AG04450 (cell line): Measurements from ENCODE around the gene PSAP. TPM values are rescaled to one million over a fixed set of nuclear protein-coding genes. Genes with fewer than 3 reads are reported as not detected.

Experiments
- CTCF ChIA-PET: fragments of 300-600, 350-600 bp; formaldehyde crosslinking; extraction: SDS; loops from one replicate; lab custom pipeline; 2022; ENCODE audit warnings: antibody characterized with exemption, inconsistent platforms; lab: Charles Lee
- POLR2A ChIA-PET: fragments of 350-600 bp; formaldehyde crosslinking; extraction: SDS; loops from one replicate; lab custom pipeline; 2021; ENCODE audit warnings: antibody characterized with exemption, inconsistent platforms; lab: Yijun Ruan, JAX
- DNase-seq: peaks from one replicate; pipeline ENCODE4 v3.0.0-alpha.2; 2011; ENCODE audit warnings: low read depth, low spot score
- H3K27ac ChIP-seq: one replicate; pipeline ENCODE4 v1.5.1; 2012; ENCODE audit warnings: low read depth, low read length, control low read depth
- H3K27me3 ChIP-seq: one replicate; pipeline ENCODE4 v1.6.0; 2012; ENCODE audit warnings: low read length; ENCODE audit not compliant: control insufficient read depth, insufficient read depth
- H3K4me3 ChIP-seq: 2 replicates; pipeline ENCODE4 v1.5.1; 2011; ENCODE audit warnings: mild to moderate bottlenecking, low read depth, low read length, control low read depth
- H3K9me3 ChIP-seq: 2 replicates; pipeline ENCODE4 v1.5.1; 2012; ENCODE audit warnings: low read length; ENCODE audit not compliant: control insufficient read depth, insufficient read depth
- polyA plus RNA-seq: library from polyadenylated mRNA; depleted of rRNA; stranded (reverse); fragments of >200 nt; gene quantifications from 2 replicates; pipeline ENCODE4 v1.2.3, GENCODE V29; 2011
- TF ChIP-seq, protein P1 (sequence below): IDR thresholded peaks from 2 replicates; pipeline ENCODE4 v1.5.1; 2011; ENCODE audit warnings: low read depth, low read length, control low read depth, inconsistent platforms

Gene PSAP
- polyA plus RNA-seq, 1 experiment = 1,594 TPM

DNA sequence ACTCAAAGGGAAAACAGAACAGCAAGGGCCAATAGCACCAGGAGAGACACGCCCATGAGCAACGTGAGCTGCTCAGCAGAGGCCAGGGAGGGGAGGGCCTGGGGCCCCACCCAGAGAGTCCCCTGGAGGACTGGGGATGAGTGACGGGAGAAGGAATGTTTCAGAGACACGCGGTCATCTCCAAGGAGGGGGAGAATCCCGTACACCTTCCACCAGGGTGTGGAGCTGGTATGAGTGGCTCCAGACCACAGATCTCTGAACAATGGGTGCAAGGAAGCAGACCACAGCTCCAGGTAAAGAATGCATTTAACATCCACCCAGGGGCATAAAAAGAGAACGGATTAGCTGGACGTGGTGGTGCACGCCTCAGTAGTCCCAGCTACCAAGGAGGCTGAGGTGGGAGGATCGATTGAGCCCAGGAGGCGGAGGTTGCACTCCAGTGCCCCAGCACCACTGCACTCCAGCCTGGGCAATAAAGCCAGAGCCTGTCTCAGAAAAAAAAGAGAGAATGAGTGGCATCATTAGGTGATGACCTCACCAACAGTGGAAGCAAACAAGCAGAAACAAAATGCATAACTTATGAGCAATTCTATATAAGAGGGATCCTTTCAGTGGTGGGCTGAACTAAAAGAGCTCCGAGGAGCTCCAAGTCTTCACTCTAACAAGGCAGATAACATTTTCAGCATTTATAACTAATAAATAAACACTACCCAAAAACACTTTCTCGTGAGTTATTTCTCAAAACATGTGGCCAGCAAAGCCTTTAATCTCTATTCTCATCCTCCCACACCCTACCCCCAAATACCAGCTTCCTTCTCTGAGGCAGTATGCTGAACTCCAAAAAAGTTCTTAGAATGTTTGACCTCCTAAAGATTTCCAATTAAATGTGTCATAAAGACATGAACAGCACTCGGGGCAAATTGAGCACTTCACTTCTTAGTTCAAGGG, 12.5 kb downstream of the PSAP start:
- no peak for DNase-seq
- Histone ChIP-seq H3K27me3 (no peaks in the 10 kb centered on the region), H3K4me3 (no peak overlapping the region), H3K27ac (peak overlapping the region; percentile 39), H3K9me3 (no peaks in the 10 kb centered on the region)
- TF ChIP-seq, protein P1, sequence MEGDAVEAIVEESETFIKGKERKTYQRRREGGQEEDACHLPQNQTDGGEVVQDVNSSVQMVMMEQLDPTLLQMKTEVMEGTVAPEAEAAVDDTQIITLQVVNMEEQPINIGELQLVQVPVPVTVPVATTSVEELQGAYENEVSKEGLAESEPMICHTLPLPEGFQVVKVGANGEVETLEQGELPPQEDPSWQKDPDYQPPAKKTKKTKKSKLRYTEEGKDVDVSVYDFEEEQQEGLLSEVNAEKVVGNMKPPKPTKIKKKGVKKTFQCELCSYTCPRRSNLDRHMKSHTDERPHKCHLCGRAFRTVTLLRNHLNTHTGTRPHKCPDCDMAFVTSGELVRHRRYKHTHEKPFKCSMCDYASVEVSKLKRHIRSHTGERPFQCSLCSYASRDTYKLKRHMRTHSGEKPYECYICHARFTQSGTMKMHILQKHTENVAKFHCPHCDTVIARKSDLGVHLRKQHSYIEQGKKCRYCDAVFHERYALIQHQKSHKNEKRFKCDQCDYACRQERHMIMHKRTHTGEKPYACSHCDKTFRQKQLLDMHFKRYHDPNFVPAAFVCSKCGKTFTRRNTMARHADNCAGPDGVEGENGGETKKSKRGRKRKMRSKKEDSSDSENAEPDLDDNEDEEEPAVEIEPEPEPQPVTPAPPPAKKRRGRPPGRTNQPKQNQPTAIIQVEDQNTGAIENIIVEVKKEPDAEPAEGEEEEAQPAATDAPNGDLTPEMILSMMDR = no peak
- ChIA-PET POLR2A (interaction anchor here (0.6 to 2.6 kb wide), 4 partner anchors 12 to 58 kb away, joined by 3 to 18 read pairs (median 4); partner anchors contain the start of gene PSAP), CTCF (interaction anchor here (1.1 to 5.0 kb wide), 3 partner anchors 58 to 65 kb away, joined by 3 to 21 read pairs (median 9); no protein-coding TSS in a partner anchor)

DNA sequence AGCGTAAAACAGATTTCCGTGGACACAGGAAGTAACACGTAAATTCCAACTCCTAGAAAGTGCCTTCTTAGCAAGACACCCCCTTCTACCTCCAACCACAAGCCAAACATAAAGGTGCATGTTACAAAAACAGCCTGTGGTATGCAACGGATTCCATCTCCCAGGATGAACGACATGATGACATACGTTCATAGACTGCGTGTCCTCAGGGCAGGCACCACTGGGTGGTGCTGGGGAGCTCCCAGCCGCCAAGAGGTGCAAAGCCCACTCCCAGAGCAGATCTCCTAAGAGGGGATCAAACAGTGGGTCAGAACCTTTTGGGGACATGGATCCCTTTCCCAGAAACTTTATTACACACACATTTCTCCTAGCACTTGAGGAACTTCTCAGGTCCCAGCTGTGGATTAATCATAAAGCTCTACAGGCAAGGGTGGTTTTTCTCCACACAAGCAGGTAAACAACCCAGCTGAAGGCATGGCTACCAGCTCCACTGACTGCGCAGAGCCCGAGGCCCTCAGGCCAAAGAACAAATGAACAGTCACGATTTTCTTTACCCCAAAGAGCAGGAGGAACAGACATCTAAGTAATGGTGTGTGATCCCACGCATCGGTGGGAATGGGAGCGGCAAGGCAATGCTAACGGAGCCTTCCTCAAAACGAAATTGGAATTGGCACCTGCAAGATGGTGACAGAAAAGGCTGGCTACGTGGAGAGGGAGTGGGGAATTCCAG, 13.8 kb downstream of the PSAP start:
- TF ChIP-seq, protein P1 = peak; percentile 48
- POLR2A ChIA-PET = no interaction called here

DNA sequence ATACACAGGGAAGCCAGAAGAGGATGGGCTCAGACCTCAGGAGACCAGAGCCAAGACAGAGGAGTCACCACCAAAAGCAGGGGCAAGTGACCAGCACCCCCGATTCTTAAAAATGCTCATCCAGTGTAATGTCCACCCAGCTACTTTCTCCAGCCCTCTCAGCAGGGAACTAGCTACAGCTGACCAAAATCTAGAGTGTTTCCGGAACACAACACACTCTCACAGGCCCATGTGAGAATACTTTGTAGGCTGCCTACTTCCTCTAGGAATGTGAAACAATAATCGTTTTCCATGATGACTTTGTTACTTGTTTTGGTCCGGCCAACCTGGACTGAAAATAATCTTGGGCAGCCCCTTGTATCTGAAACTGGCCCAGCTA, 14.5 kb downstream of the PSAP start:
- Histone ChIP-seq H3K4me3 (no peak overlapping the region), H3K9me3 (no peaks in the 10 kb centered on the region), H3K27ac (no peak overlapping the region), H3K27me3 (no peaks in the 10 kb centered on the region)
- ChIA-PET POLR2A (interaction anchor here (1.2 kb wide), 1 partner anchor 35 kb away, joined by 6 read pairs; no protein-coding TSS in a partner anchor), CTCF (interaction anchor here (1.5 to 5.0 kb wide), 2 partner anchors 60 to 212 kb away, joined by 5 to 21 read pairs; no protein-coding TSS in a partner anchor)
- no peak for DNase-seq
- TF ChIP-seq, protein P1 = no peak

More for the DNA sequence above, 13.8 kb downstream of the PSAP start:
- H3K9me3 ChIP-seq = no peaks in the 10 kb centered on the region
- DNase-seq = no peak
- H3K27me3 ChIP-seq = no peaks in the 10 kb centered on the region
- H3K27ac ChIP-seq = no peak overlapping the region
- CTCF ChIA-PET = interaction anchor here (5.0 kb wide), 1 partner anchor 59 kb away, joined by 21 read pairs; no protein-coding TSS in a partner anchor
- no peak overlapping the region for H3K4me3 ChIP-seq

DNA sequence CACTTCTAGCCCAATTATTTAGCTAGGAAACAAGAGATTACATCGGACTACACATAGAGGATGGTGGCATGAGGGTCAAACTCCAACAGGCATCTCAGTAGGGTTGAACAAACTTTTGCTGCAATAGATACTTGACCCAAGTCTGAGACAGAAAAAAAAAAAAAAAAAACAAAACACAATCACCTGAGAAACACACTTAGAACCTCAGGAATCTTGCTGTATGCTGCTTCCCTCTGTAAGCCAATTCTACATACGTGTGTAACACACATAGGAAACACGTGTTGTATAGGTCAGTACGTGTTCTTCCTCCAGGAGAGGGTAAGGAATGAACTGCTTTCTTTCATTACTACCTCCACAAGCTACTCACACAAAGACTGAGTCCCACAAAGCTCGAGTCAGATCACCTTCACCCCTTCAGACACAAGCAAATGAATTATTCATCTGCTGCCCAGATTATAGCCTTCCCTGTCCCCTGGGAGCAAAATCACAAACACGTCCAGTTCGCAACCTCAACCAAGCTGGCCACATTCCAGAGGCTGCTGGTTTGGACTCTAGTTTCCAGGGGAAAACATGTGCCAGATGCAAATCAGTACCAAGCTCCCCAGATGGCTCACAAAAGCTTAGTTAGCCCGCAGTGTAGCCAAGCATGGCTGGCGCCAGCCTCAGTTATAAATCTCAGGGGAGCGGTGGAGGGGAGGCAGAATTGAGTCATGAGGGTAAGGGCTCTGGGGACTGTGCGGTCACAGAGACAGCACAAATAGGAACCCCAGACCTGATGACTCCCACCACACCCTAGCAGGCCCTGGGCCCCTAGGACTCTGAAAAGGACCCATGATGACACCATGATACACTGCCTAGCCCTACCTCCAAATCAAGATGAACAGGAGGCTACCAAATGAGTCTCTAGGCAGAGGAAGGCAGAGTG, 15.1 kb downstream of the PSAP start:
- no peaks in the 10 kb centered on the region for H3K9me3 ChIP-seq
- ChIA-PET CTCF (interaction anchor here (0.7 to 5.0 kb wide), 4 partner anchors 60 to 213 kb away, joined by 3 to 21 read pairs (median 6); no protein-coding TSS in a partner anchor), POLR2A (interaction anchor here (1.2 kb wide), 1 partner anchor 36 kb away, joined by 6 read pairs; no protein-coding TSS in a partner anchor)
- no peak for DNase-seq
- TF ChIP-seq, protein P1 = no peak
- no peak overlapping the region for H3K4me3 ChIP-seq
- no peaks in the 10 kb centered on the region for H3K27me3 ChIP-seq
- H3K27ac ChIP-seq = no peak overlapping the region
